HCT116 (cell line): Measurements from ENCODE around the gene POU1F1. TPM values are rescaled to one million over a fixed set of nuclear protein-coding genes. Genes with fewer than 3 reads are reported as not detected.

Experiments used
- ATAC-seq: fragments of 200-7000 bp; cut with Tn5 transposase; 2 replicates; pipeline ENCODE4 v1.9.1; 2020; ENCODE audit warnings: mild to moderate bottlenecking, moderate library complexity
- BruUV-seq: library from RNA; stranded (reverse); fragments of 400-500 nt; replicated peaks from 2 replicates; lab custom pipeline; 2021; lab: Mats Ljungman, UMichigan
- CTCF ChIA-PET: fragments of 300-600 bp; sonication (Branson Sonifier 250); formaldehyde crosslinking; loops from one replicate; lab custom pipeline; 2021; ENCODE audit warnings: antibody characterized with exemption; lab: Charles Lee
- POLR2A ChIA-PET: fragments of 300-600, 350-600 bp; sonication (Branson Sonifier 250); formaldehyde crosslinking; loops from one replicate; lab custom pipeline; 2021; ENCODE audit warnings: antibody characterized with exemption; lab: Charles Lee
- RAD21 ChIA-PET, 2 experiments: fragments of 300-600 bp; sonication (Branson Sonifier 250); formaldehyde crosslinking; loops; one replicate each; lab custom pipeline; 2023; ENCODE audit warnings: low total read pairs in 2 of 2; ENCODE audit not compliant: uncharacterized antibody in 2 of 2, unreplicated experiment in 2 of 2, low non-redundant PET in 1 of 2; lab: Charles Lee
- DNase-seq: peaks from one replicate; pipeline ENCODE4 v3.0.0-alpha.2; 2010; ENCODE audit warnings: low read depth, low spot score
- H2AFZ ChIP-seq: fragments of 200-600 bp; shearing (Covaris generic), sonication (generic); 2 replicates; pipeline ENCODE4 v1.6.1; 2017; ENCODE audit warnings: low read depth, mixed run types, mixed read lengths, antibody characterized with exemption, low read length; ENCODE audit not compliant: poor library complexity, severe bottlenecking
- H3K27ac ChIP-seq: 2 replicates; pipeline ENCODE4 v1.5.1; 2012; ENCODE audit warnings: low read depth, low read length
- H3K27me3 ChIP-seq: fragments of 200-600 bp; sonication (generic); 2 replicates; pipeline ENCODE4 v1.6.1; 2016; ENCODE audit warnings: mixed run types, low read length, mixed read lengths; ENCODE audit not compliant: insufficient read depth
- H3K36me3 ChIP-seq, 2 experiments: fragments of 200-500 bp in 1 of 2; fragments of 200-600 bp in 1 of 2; sonication (Bioruptor generic) in 1 of 2; sonication (generic) in 1 of 2; 2 replicates each; pipeline versions ENCODE4 v1.5.1 to v1.6.1; 2014 to 2016; ENCODE audit warnings: low read length in 2 of 2, inconsistent platforms in 1 of 2, mixed read lengths in 1 of 2, mixed run types in 1 of 2; ENCODE audit not compliant: insufficient read depth in 2 of 2, control insufficient read depth in 1 of 2
- H3K4me1 ChIP-seq, 2 experiments: fragments of 200-600 bp in 1 of 2; sonication (generic) in 1 of 2; 2 replicates each; pipeline versions ENCODE4 v1.5.1 to v1.6.1; 2012 to 2017; ENCODE audit warnings: low read length in 2 of 2, inconsistent platforms in 1 of 2, mild to moderate bottlenecking in 1 of 2, mixed read lengths in 1 of 2, mixed run types in 1 of 2, moderate library complexity in 1 of 2; ENCODE audit not compliant: insufficient read depth in 2 of 2, control insufficient read depth in 1 of 2
- H3K4me2 ChIP-seq: fragments of 200-600 bp; sonication (generic); 2 replicates; pipeline ENCODE4 v1.6.1; 2017; ENCODE audit warnings: mixed run types, low read length, mixed read lengths
- H3K4me3 ChIP-seq, 2 experiments: fragments of 200-600 bp in 1 of 2; sonication (generic) in 1 of 2; replicated peaks in 1 of 2; 2 replicates each; pipeline ENCODE4 v1.5.1; 2011 to 2016; ENCODE audit warnings: low read length in 2 of 2, control low read depth in 1 of 2, low read depth in 1 of 2, mild to moderate bottlenecking in 1 of 2, mixed read lengths in 1 of 2, mixed run types in 1 of 2
- H3K79me2 ChIP-seq: fragments of 200-600 bp; sonication (generic); 2 replicates; pipeline ENCODE4 v1.6.1; 2017; ENCODE audit warnings: mild to moderate bottlenecking, mixed run types, low read length, moderate library complexity, mixed read lengths; ENCODE audit not compliant: insufficient read depth
- H3K9ac ChIP-seq: fragments of 200-600 bp; sonication (generic); 2 replicates; pipeline ENCODE4 v1.6.1; 2016; ENCODE audit warnings: low read length, mixed read lengths
- H3K9me2 ChIP-seq: fragments of 200-600 bp; sonication (generic), shearing (Covaris generic); 2 replicates; pipeline ENCODE4 v1.6.1; 2017; ENCODE audit warnings: mixed run types, mild to moderate bottlenecking, moderate library complexity; ENCODE audit not compliant: insufficient read depth
- H3K9me3 ChIP-seq, 2 experiments: fragments of 200-500 bp in 1 of 2; fragments of 200-600 bp in 1 of 2; sonication (Bioruptor generic) in 1 of 2; sonication (generic) in 1 of 2; 2 replicates each; pipeline ENCODE4 v1.6.1; 2014 to 2017; ENCODE audit warnings: low read length in 2 of 2, mixed read lengths in 2 of 2, inconsistent platforms in 1 of 2, low read depth in 1 of 2, mild to moderate bottlenecking in 1 of 2, mixed run types in 1 of 2, moderate library complexity in 1 of 2; ENCODE audit not compliant: control insufficient read depth in 1 of 2, insufficient read depth in 1 of 2
- H4K20me1 ChIP-seq: fragments of 200-600 bp; sonication (generic), shearing (Covaris generic); 2 replicates; pipeline ENCODE4 v1.6.1; 2017; ENCODE audit warnings: mixed run types, mild to moderate bottlenecking, moderate library complexity; ENCODE audit not compliant: insufficient read depth
- CBX3 ChIP-seq: IDR thresholded peaks from 2 replicates; pipeline ENCODE4 v1.6.1; 2012; ENCODE audit warnings: low read depth
- CEBPB ChIP-seq: IDR thresholded peaks from 2 replicates; pipeline ENCODE4 v1.6.1; 2012; ENCODE audit warnings: low read depth
- CTCF ChIP-seq, 3 experiments: fragments of 200-600 bp in 1 of 3; sonication (generic) in 1 of 3; IDR thresholded peaks in 2 of 3; conservative IDR thresholded peaks in 1 of 3; 2 replicates each; pipeline ENCODE4 v1.5.1; 2012 to 2017; ENCODE audit warnings: low read depth in 2 of 3, low read length in 2 of 3, antibody characterized with exemption in 1 of 3, borderline replicate concordance in 1 of 3, control low read depth in 1 of 3, mild to moderate bottlenecking in 1 of 3, mixed read lengths in 1 of 3, mixed run types in 1 of 3, moderate library complexity in 1 of 3; ENCODE audit not compliant: insufficient read depth in 1 of 3
- EGR1 ChIP-seq: IDR thresholded peaks from 2 replicates; pipeline ENCODE4 v1.6.1; 2012; ENCODE audit warnings: low read depth
- EZH2phosphoT487 ChIP-seq: fragments of 200-600 bp; IDR thresholded peaks from 2 replicates; pipeline ENCODE4 v1.6.1; 2018; ENCODE audit warnings: antibody characterized with exemption, borderline replicate concordance
- FOSL1 ChIP-seq: IDR thresholded peaks from 2 replicates; pipeline ENCODE4 v1.6.1; 2012; ENCODE audit warnings: low read depth
- MAX ChIP-seq: IDR thresholded peaks from 2 replicates; pipeline ENCODE4 v1.6.1; 2012
- POLR2A ChIP-seq: IDR thresholded peaks from 2 replicates; pipeline ENCODE4 v1.7.0; 2011; ENCODE audit warnings: borderline replicate concordance; ENCODE audit not compliant: insufficient read depth, insufficient read length; ENCODE audit errors: extremely low read depth
- RAD21 ChIP-seq: IDR thresholded peaks from 2 replicates; pipeline ENCODE4 v1.6.1; 2012; ENCODE audit warnings: low read depth, mild to moderate bottlenecking
- REST ChIP-seq: IDR thresholded peaks from 2 replicates; pipeline ENCODE4 v1.6.1; 2012; ENCODE audit warnings: low read depth
- SIN3A ChIP-seq: IDR thresholded peaks from 2 replicates; pipeline ENCODE4 v1.6.1; 2012; ENCODE audit warnings: low read depth
- SRF ChIP-seq: IDR thresholded peaks from 2 replicates; pipeline ENCODE4 v1.6.1; 2012; ENCODE audit warnings: low read depth
- TCF7L2 ChIP-seq: IDR thresholded peaks from 2 replicates; pipeline ENCODE4 v1.7.0; 2011; ENCODE audit warnings: borderline replicate concordance, inconsistent platforms; ENCODE audit not compliant: insufficient read depth, insufficient read length; ENCODE audit errors: extremely low read depth
- ZNF274 ChIP-seq: fragments of 200-500 bp; sonication (Bioruptor generic); IDR thresholded peaks from 2 replicates; pipeline ENCODE4 v1.6.1; 2014; ENCODE audit warnings: mild to moderate bottlenecking, low read depth, low read length, inconsistent platforms
- intact Hi-C: fragments of 100-400 bp; cut with micrococcal nuclease; formaldehyde crosslinking; loops from 2 replicates; pipeline ENCODE4 v1.10.0; 2022
- total RNA-seq: library from RNA; stranded (reverse); gene quantifications from one replicate; pipeline ENCODE4 v1.2.1, GENCODE V29; 2021; ENCODE audit not compliant: unreplicated experiment

The POU1F1 gene
- total RNA-seq, 1 experiment from 2014 or later, result not detected

GRCh38 chr3:87287011-87287410, 10.6 kb upstream of the POU1F1 start:
- H3K4me3 ChIP-seq, result no peak overlapping the region
- H3K9ac ChIP-seq, result no peak overlapping the region
- no peak overlapping the region for H2AFZ ChIP-seq
- H3K9me3 ChIP-seq, result no peaks in the 10 kb centered on the region
- BruUV-seq, result no TSS peak
- no peak overlapping the region for H3K4me2 ChIP-seq
- H3K27ac ChIP-seq, result no peak overlapping the region
- no peaks in the 10 kb centered on the region for H3K27me3 ChIP-seq
- no peak for DNase-seq
- no peaks in the 10 kb centered on the region for H3K9me2 ChIP-seq
- CTCF ChIA-PET, result interaction anchor here (1.4 kb wide), 1 partner anchor 64 kb away, joined by 3 read pairs; no protein-coding TSS in a partner anchor
- RAD21 ChIA-PET, result no interaction called here
- intact Hi-C loops, result no loop called here
- H4K20me1 ChIP-seq, result no peaks in the 10 kb centered on the region
- no peaks in the 10 kb centered on the region for H3K36me3 ChIP-seq
- POLR2A ChIA-PET, result no interaction called here
- TF ChIP-seq MAX (no peak), CEBPB (no peak), POLR2A (no peak), REST (no peak), SIN3A (no peak), FOSL1 (no peak), CBX3 (no peak), EGR1 (no peak), TCF7L2 (no peak), CTCF (IDR thresholded peaks at IDR 0.05 in 2 of 3, conservative IDR thresholded peaks at IDR 0.05 in 1 of 3; ENCODE audit: borderline replicate concordance in 1 of 3, insufficient read depth in 1 of 3, low read depth in 2 of 3, low read length in 2 of 3) (no peak), RAD21 (no peak), EZH2phosphoT487 (no peak), SRF (no peak), ZNF274 (no peak)
- TF ChIP-seq, all 23 proteins: peak for 0
- ATAC-seq, result no peak
- Histone ChIP-seq H3K4me1 (no peaks in the 10 kb centered on the region), H3K79me2 (no peaks in the 10 kb centered on the region)
